Measurements from ENCODE around the gene ADAMTSL1.

DNA sequence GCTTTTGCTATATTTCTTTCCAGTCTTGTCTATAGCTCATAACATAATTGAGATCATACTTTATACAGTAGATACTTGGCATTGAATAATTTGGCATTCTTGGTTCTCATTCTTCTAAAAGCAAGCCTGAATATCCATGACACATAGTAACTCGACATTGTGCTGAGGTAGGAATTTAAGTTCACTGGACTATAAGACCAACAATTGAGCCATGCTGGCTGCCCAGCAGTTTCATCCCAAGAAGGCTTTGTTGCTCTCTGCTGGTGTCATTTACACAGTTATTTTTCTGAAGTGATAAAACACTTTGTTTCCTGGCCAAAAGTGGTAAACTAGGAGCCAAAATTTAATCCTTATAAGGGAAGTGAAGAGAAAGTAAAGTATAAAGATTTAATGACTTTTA lies 192.0 kb downstream of the ADAMTSL1 start:
- TF ChIP-seq, protein P1, sequence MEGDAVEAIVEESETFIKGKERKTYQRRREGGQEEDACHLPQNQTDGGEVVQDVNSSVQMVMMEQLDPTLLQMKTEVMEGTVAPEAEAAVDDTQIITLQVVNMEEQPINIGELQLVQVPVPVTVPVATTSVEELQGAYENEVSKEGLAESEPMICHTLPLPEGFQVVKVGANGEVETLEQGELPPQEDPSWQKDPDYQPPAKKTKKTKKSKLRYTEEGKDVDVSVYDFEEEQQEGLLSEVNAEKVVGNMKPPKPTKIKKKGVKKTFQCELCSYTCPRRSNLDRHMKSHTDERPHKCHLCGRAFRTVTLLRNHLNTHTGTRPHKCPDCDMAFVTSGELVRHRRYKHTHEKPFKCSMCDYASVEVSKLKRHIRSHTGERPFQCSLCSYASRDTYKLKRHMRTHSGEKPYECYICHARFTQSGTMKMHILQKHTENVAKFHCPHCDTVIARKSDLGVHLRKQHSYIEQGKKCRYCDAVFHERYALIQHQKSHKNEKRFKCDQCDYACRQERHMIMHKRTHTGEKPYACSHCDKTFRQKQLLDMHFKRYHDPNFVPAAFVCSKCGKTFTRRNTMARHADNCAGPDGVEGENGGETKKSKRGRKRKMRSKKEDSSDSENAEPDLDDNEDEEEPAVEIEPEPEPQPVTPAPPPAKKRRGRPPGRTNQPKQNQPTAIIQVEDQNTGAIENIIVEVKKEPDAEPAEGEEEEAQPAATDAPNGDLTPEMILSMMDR (IDR thresholded peaks at IDR 0.05; ENCODE audit: low read depth, low read length), result no peak
- no peak for TF ChIP-seq EZH2phosphoT487 (IDR thresholded peaks at IDR 0.05; ENCODE audit: low read depth)

Measured in OCI-LY3 (cell line).